ENCODE results near the gene FBXL19. TPM values are rescaled to one million over a fixed set of nuclear protein-coding genes. Genes with fewer than 3 reads are reported as not detected.

FBXL19 gene
- total and polyA plus RNA-seq, 9 of the 15 experiments (the other 6 are each of a cell fraction or from before 2014, with no cell fraction given): 0.13 to 48.0 (median 13.5) TPM; not detected in 1

DNA sequence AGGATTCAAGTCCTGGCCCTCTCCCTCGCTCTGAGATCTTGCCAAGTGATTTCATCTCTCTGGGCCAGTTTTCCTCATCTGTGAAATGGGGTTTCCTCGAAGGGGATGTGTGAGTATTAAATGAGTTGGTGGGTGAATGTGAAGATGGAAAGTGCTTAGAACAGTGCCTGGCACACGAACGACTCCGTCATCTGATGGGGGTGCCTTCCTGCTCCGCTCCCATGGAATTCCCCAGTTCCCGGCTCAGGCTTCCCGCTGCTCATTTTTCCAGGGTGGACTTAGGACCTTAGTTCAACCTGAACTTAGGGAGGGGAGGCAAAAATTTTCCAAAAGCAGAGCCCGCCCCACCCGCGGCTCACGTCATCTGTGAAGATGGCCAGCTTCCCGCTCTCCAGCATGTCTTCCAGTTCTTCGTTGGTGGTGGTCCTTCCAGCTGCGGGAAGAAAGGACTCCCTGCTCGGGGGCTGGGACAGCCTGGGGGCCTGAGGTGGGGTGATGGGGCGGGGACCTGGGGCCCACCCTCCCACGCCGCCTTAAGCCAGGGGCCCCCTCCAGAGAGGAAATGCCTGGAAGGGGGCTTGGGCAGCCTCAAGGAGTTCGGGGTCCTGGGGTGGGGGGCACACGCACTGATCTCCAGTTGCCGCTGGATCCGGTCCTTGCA lies 73.1 kb downstream of the FBXL19 start (continued):
- TF ChIP-seq GATAD2B (IDR thresholded peaks at IDR 0.05; ENCODE audit: borderline replicate concordance) (no peak), MTF1 (CRISPR knock-in tag; IDR thresholded peaks at IDR 0.05; ENCODE audit: borderline replicate concordance) (no peak), POU5F1 (IDR thresholded peaks at IDR 0.05; ENCODE audit: borderline replicate concordance, low read depth, low read length, partially characterized antibody) (no peak)
- TF ChIP-seq, protein P1, sequence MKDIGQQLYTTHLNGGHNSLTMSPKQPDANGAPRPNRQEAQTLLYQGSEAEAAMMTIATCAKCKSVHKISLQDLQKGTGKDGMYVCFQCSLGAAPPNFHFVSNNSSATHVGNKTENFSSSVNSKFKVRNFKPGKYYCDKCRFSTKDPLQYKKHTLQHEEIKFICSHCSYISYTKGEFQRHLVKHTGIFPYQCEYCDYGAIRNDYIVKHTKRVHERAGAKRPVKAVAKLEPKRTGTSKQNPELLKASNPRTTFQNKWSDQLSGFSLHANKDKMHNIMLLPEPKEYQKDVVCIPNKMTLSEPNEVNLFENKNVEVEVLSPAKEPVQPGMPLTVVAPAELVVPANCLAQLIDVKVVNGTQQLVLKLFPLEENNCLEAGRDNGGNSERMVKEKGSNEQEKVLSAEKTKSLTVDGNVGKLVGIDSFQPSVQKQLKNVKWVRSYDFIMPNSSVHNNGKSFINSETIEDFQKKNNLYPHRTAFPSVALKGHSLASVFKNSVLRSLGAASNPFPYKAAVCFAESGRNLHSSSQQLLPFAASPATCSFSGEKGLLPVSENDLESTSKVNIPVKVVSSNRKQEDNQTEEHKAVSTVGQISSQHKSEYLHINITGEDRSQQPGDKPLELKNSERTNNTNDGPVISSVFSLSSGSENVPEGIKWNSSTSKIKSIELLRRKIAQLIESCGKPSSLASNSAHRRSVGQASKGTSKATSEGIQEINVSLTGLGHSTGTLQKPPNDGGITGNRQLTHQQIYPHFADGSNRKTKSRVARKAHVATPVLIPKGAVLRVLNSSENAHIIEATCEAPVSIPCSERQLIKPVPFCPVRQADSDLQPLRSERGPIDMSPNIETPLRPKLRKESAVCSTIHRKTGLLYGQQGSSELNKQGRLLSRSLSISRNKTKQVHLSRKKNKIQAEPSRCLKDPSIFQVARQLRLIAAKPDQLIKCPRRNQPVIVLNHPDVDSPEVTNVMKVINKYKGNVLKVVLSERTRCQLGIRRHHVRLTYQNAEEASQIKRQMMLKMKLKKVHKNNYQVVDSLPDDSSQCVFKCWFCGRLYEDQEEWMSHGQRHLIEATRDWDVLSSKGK (CRISPR knock-in tag; IDR thresholded peaks at IDR 0.05): no peak

Measured in K562 (cell line).